H1 (cell line): ENCODE measurements around the gene PASK. TPM values are rescaled to one million over a fixed set of nuclear protein-coding genes. Genes with fewer than 3 reads are reported as not detected.
A peak's percentile ranks its signal among the peaks of the same experiment; 100 is the strongest.

Experiments
- CTCF ChIA-PET: fragments of 300-600 bp; sonication (Branson Sonifier 250); formaldehyde crosslinking; loops from one replicate; lab custom pipeline; 2021; ENCODE audit not compliant: partially characterized antibody; lab: Charles Lee
- POLR2A ChIA-PET: fragments of 300-600 bp; sonication (Branson Sonifier 250); formaldehyde crosslinking; loops from one replicate; lab custom pipeline; 2021; ENCODE audit warnings: inconsistent platforms; ENCODE audit not compliant: partially characterized antibody; lab: Charles Lee
- DNase-seq, 2 experiments: peaks; one replicate each; pipeline versions ENCODE4 v3.0.0 to v3.0.0-alpha.2; 2010 to 2022; ENCODE audit warnings: low spot score in 2 of 2, low read depth in 1 of 2, mixed read lengths in 1 of 2
- FAIRE-seq: peaks from 2 replicates; lab custom pipeline; 2011; peaks lifted over from hg19 to GRCh38; lab: Jason Lieb, UNC
- H2AFZ ChIP-seq: 2 replicates; pipeline ENCODE4 v1.8.1; 2012; ENCODE audit warnings: low read length, inconsistent platforms
- H2AK5ac ChIP-seq: 2 replicates; pipeline ENCODE4 v1.6.1; 2013; ENCODE audit warnings: low read depth, low read length
- H2BK120ac ChIP-seq: replicated peaks from 2 replicates; pipeline ENCODE3; 2013; ENCODE audit warnings: low read depth, low read length, inconsistent platforms
- H2BK12ac ChIP-seq: 2 replicates; pipeline ENCODE4 v1.6.1; 2013; ENCODE audit warnings: low read depth, low read length
- H2BK15ac ChIP-seq: 2 replicates; pipeline ENCODE4 v1.6.1; 2013; ENCODE audit warnings: low read length
- H2BK20ac ChIP-seq: 2 replicates; pipeline ENCODE4 v1.6.1; 2013; ENCODE audit warnings: low read length
- H2BK5ac ChIP-seq: 2 replicates; pipeline ENCODE4 v1.6.1; 2013; ENCODE audit warnings: low read depth, low read length
- H3K14ac ChIP-seq: 2 replicates; pipeline ENCODE4 v1.6.1; 2013; ENCODE audit warnings: inconsistent platforms; ENCODE audit not compliant: insufficient read length
- H3K18ac ChIP-seq: 2 replicates; pipeline ENCODE4 v1.6.1; 2013; ENCODE audit warnings: low read length; ENCODE audit errors: extremely low read depth
- H3K23ac ChIP-seq: 2 replicates; pipeline ENCODE4 v1.6.1; 2013; ENCODE audit warnings: inconsistent platforms; ENCODE audit not compliant: insufficient read length
- H3K23me2 ChIP-seq: 2 replicates; pipeline ENCODE4 v1.6.1; 2013; ENCODE audit warnings: low read depth, low read length
- H3K27ac ChIP-seq: 2 replicates; pipeline ENCODE4 v1.6.1; 2011; ENCODE audit warnings: low read depth, low read length, inconsistent platforms
- H3K27me3 ChIP-seq, 4 experiments: replicated peaks in 1 of 4; 1 replicate in 1 of 4; 2 replicates in 3 of 4; pipeline versions ENCODE4 v1.6.1 to v1.8.1; 2011 to 2013; ENCODE audit warnings: low read length in 3 of 4, mild to moderate bottlenecking in 3 of 4, inconsistent platforms in 2 of 4, mixed read lengths in 2 of 4, moderate library complexity in 1 of 4; ENCODE audit not compliant: control insufficient read depth in 3 of 4, insufficient read depth in 3 of 4; ENCODE audit errors: extremely low read depth in 1 of 4
- H3K36me3 ChIP-seq, 4 experiments: 2 replicates each; pipeline versions ENCODE4 v1.6.1 to v1.8.1; 2011 to 2013; ENCODE audit warnings: mild to moderate bottlenecking in 4 of 4, low read length in 3 of 4, moderate library complexity in 2 of 4, control low read depth in 1 of 4, inconsistent platforms in 1 of 4; ENCODE audit not compliant: insufficient read depth in 4 of 4, control insufficient read depth in 2 of 4
- H3K4ac ChIP-seq: replicated peaks from 2 replicates; pipeline ENCODE3; 2013; ENCODE audit warnings: low read length, low read depth, mixed read lengths, inconsistent platforms; ENCODE audit not compliant: insufficient read length
- H3K4me1 ChIP-seq, 4 experiments: replicated peaks in 1 of 4; 1 replicate in 1 of 4; 2 replicates in 3 of 4; pipeline versions ENCODE4 v1.6.1 to v1.8.1; 2011 to 2013; ENCODE audit warnings: low read length in 3 of 4, inconsistent platforms in 2 of 4, mixed read lengths in 1 of 4; ENCODE audit not compliant: insufficient read depth in 4 of 4, control insufficient read depth in 3 of 4
- H3K4me2 ChIP-seq, 2 experiments: 2 replicates each; pipeline versions ENCODE4 v1.6.1 to v1.8.1; 2011 to 2013; ENCODE audit warnings: low read depth in 2 of 2, low read length in 2 of 2, control low read depth in 1 of 2, inconsistent platforms in 1 of 2, mild to moderate bottlenecking in 1 of 2; ENCODE audit not compliant: insufficient read depth in 1 of 2
- H3K4me3 ChIP-seq, 4 experiments: fragments of 200-600, 300-600 bp in 1 of 4; sonication (generic), shearing (Covaris generic), sonication (Bioruptor Twin) in 1 of 4; 2 replicates each; pipeline versions ENCODE4 v1.5.1 to v1.8.1; 2011 to 2016; ENCODE audit warnings: low read length in 4 of 4, low read depth in 3 of 4, control low read depth in 2 of 4, inconsistent platforms in 2 of 4, mild to moderate bottlenecking in 2 of 4, mixed read lengths in 1 of 4, moderate library complexity in 1 of 4; ENCODE audit not compliant: insufficient read depth in 2 of 4; ENCODE audit errors: extremely low read depth in 1 of 4
- H3K56ac ChIP-seq: replicated peaks from 2 replicates; pipeline ENCODE3; 2013; ENCODE audit warnings: low read depth, mild to moderate bottlenecking, mixed read lengths, low read length, inconsistent platforms; ENCODE audit not compliant: insufficient read length
- H3K79me1 ChIP-seq: 2 replicates; pipeline ENCODE4 v1.6.1; 2013; ENCODE audit warnings: low read depth, low read length, control low read depth
- H3K79me2 ChIP-seq, 2 experiments: 2 replicates each; pipeline versions ENCODE4 v1.6.1 to v1.8.1; 2012 to 2013; ENCODE audit warnings: low read length in 2 of 2, mild to moderate bottlenecking in 2 of 2, inconsistent platforms in 1 of 2; ENCODE audit not compliant: insufficient read depth in 2 of 2, control insufficient read depth in 1 of 2
- H3K9ac ChIP-seq, 4 experiments: replicated peaks in 1 of 4; 1 replicate in 1 of 4; 2 replicates in 3 of 4; pipeline versions ENCODE4 v1.6.1 to v1.8.1; 2011 to 2013; ENCODE audit warnings: low read depth in 3 of 4, low read length in 3 of 4, control low read depth in 2 of 4, mild to moderate bottlenecking in 2 of 4, moderate library complexity in 2 of 4, inconsistent platforms in 1 of 4; ENCODE audit errors: extremely low read depth in 1 of 4
- H3K9me3 ChIP-seq, 2 experiments: 2 replicates each; pipeline versions ENCODE4 v1.6.1 to v1.8.1; 2012 to 2013; ENCODE audit warnings: mild to moderate bottlenecking in 2 of 2, moderate library complexity in 2 of 2, control low read depth in 1 of 2, inconsistent platforms in 1 of 2, low read depth in 1 of 2, low read length in 1 of 2, mixed read lengths in 1 of 2; ENCODE audit not compliant: insufficient read depth in 2 of 2
- H4K20me1 ChIP-seq, 2 experiments: replicated peaks in 1 of 2; 2 replicates each; pipeline versions ENCODE3 to v1.8.1; 2011 to 2013; ENCODE audit warnings: inconsistent platforms in 2 of 2, low read length in 2 of 2, mild to moderate bottlenecking in 1 of 2; ENCODE audit not compliant: insufficient read depth in 2 of 2, control insufficient read depth in 1 of 2
- H4K5ac ChIP-seq: 2 replicates; pipeline ENCODE4 v1.6.1; 2013; ENCODE audit warnings: low read length, low read depth, mixed read lengths, inconsistent platforms; ENCODE audit not compliant: insufficient read length
- H4K8ac ChIP-seq: 2 replicates; pipeline ENCODE4 v1.8.0; 2013; ENCODE audit warnings: mild to moderate bottlenecking, moderate library complexity, low read length, inconsistent platforms; ENCODE audit not compliant: insufficient read depth; ENCODE audit errors: extremely low read depth
- H4K91ac ChIP-seq: replicated peaks from 2 replicates; pipeline ENCODE3; 2013; ENCODE audit warnings: low read length, mixed read lengths, inconsistent platforms; ENCODE audit not compliant: insufficient read length
- CHD1 ChIP-seq: IDR thresholded peaks from 2 replicates; pipeline ENCODE4 v1.6.1; 2012; ENCODE audit warnings: low read depth, low read length, improper control_type of control experiment
- CTCF ChIP-seq, 3 experiments: IDR thresholded peaks; 1 replicate in 2 of 3; 2 replicates in 1 of 3; pipeline versions ENCODE4 v1.5.1 to v1.6.1; 2011; ENCODE audit warnings: low read length in 3 of 3, mild to moderate bottlenecking in 3 of 3, inconsistent platforms in 2 of 3, low read depth in 1 of 3, moderate library complexity in 1 of 3; ENCODE audit not compliant: insufficient read depth in 1 of 3; ENCODE audit errors: control extremely low read depth in 1 of 3
- EGR1 ChIP-seq: IDR thresholded peaks from 2 replicates; pipeline ENCODE4 v1.6.1; 2011; ENCODE audit warnings: low read depth, low read length, borderline replicate concordance
- KDM4A ChIP-seq: IDR thresholded peaks from one replicate; pipeline ENCODE4 v1.7.1; 2012; ENCODE audit warnings: low read depth, mild to moderate bottlenecking, moderate library complexity, low read length, inconsistent platforms; ENCODE audit not compliant: severe bottlenecking
- POU5F1 ChIP-seq: IDR thresholded peaks from 2 replicates; pipeline ENCODE4 v1.6.1; 2011; ENCODE audit warnings: low read depth, mild to moderate bottlenecking, low read length, moderate library complexity
- TCF12 ChIP-seq: IDR thresholded peaks from 2 replicates; pipeline ENCODE4 v1.6.1; 2011; ENCODE audit warnings: low read depth, mild to moderate bottlenecking, low read length
- YY1 ChIP-seq: IDR thresholded peaks from 2 replicates; pipeline ENCODE4 v1.6.1; 2011; ENCODE audit warnings: low read depth, mild to moderate bottlenecking, low read length
- ZNF274 ChIP-seq: IDR thresholded peaks from 2 replicates; pipeline ENCODE4 v1.7.0; 2012; ENCODE audit warnings: low read length, borderline replicate concordance; ENCODE audit errors: extremely low read depth
- WGBS, 2 experiments: shearing (Covaris generic) in 1 of 2; methylation state at CpG; one replicate each; pipeline versions ENCODE4 v1.1.6 to v1.1.7; 2013 to 2015; ENCODE audit warnings: low lambda C conversion rate in 2 of 2, mixed read lengths in 2 of 2, inconsistent platforms in 1 of 2, low coverage in 1 of 2, missing lambda C conversion rate in 1 of 2; ENCODE audit not compliant: insufficient replicate concordance in 2 of 2, insufficient coverage in 1 of 2, insufficient read length in 1 of 2; ENCODE audit errors: extremely low coverage in 1 of 2, missing lambda C conversion rate in 1 of 2; 5-methylcytosine and 5-hydroxymethylcytosine counted together
- polyA plus RNA-seq, 7 experiments: library from polyadenylated mRNA; depleted of rRNA in 3 of 7; stranded (reverse) in 5 of 7; unstranded in 2 of 7; fragments of >200 nt in 5 of 7; fragments of 200-250 nt in 2 of 7; gene quantifications; 1 replicate in 5 of 7; 2 replicates in 1 of 7; 4 replicates in 1 of 7; pipeline versions ENCODE4 v1.2.1 to v1.2.3, GENCODE V29; 2011 to 2013; ENCODE audit warnings: missing spikeins in 2 of 7, mixed read lengths in 2 of 7
- total RNA-seq: library from RNA; stranded (reverse); fragmentation: NEBNext Ultra II Directional; extraction: Animal tissue kit (Norgen Biotek cat#: 25700); gene quantifications from 2 replicates; pipeline ENCODE4 v1.2.1, GENCODE V29; 2021

Gene PASK
- total and polyA plus RNA-seq, 2 of the 8 experiments (the other 6 are each of a cell fraction or from before 2014, with no cell fraction given): 20.5 to 66.1 TPM

- Histone ChIP-seq H3K23me2 (peaks cover 6% of the 10 kb centered on the region; the same call in 1 of the 2 replicates), H3K79me1 (peaks cover 6% of the 10 kb centered on the region), H3K36me3 (peaks cover 0 to 2% (median 0%) of the 10 kb centered on the region in 4 experiments; a peak in 1 of 8 replicates), H3K9me3 (no peaks in the 10 kb centered on the region), H3K27ac (no peak within 1 kb of the TSS; the same call in 1 of the 2 replicates), H3K18ac (no peak within 1 kb of the TSS), H3K4ac (peak within 1 kb of the TSS; percentile 23), H3K56ac (no peak within 1 kb of the TSS), H2BK120ac (no peak within 1 kb of the TSS), H4K20me1 (peaks cover 1 to 11% of the 10 kb centered on the region in 2 experiments), H3K79me2 (peaks cover 0 to 32% of the 10 kb centered on the region in 2 experiments; a peak in 2 of 4 replicates), H3K9ac (peak within 1 kb of the TSS; percentile 59 to 76 (median 64)), H4K91ac (no peak within 1 kb of the TSS), H3K23ac (no peak within 1 kb of the TSS), H4K5ac (peak within 1 kb of the TSS; percentile 10), H3K4me2 (peak within 1 kb of the TSS; percentile 71 to 98), H2BK5ac (no peak within 1 kb of the TSS), H2BK20ac (no peak within 1 kb of the TSS), H3K14ac (no peak within 1 kb of the TSS), H3K27me3 (0 out of 7 replicates have a peak, but pooled peaks cover 0 to 3% (median 2%) of the 10 kb centered on the region in 4 experiments), H4K8ac (peak within 1 kb of the TSS; percentile 92; the same call in 1 of the 2 replicates), H2AK5ac (no peak within 1 kb of the TSS), H2AFZ (peak within 1 kb of the TSS; percentile 77; the same call in 1 of the 2 replicates), H2BK15ac (no peak within 1 kb of the TSS), H2BK12ac (peak within 1 kb of the TSS; percentile 60; the same call in 1 of the 2 replicates), H3K4me1 (peaks cover 0 to 11% (median 7%) of the 10 kb centered on the region in 4 experiments; a peak in 6 of 7 replicates), H3K4me3 (peak within 1 kb of the TSS; percentile 71 to 83 (median 79))
- 1% methylated on average over 61 of the region's 73 CpGs; no CpG with 5 or more reads in 1 of the 2 experiments for WGBS, 2 experiments
- ChIA-PET CTCF (interaction anchor here (0.8 to 3.2 kb wide), 6 partner anchors 8 to 316 kb away, joined by 3 to 15 read pairs (median 4); no protein-coding TSS in a partner anchor), POLR2A (interaction anchor here (0.8 to 2.2 kb wide), 11 partner anchors 13 to 487 kb away, joined by 3 to 10 read pairs (median 3); partner anchors contain the start of genes ATG4B, MTERF4 and THAP4)
- DNase-seq (peak; percentile 87 to 88), FAIRE-seq (no peak)
- TF ChIP-seq POU5F1: no peak
- peak in 1 of 3 experiments; percentile 6; a peak in 1 of 4 replicates for TF ChIP-seq CTCF (IDR thresholded peaks at IDR 0.05; ENCODE audit: control extremely low read depth in 1 of 3, insufficient read depth in 1 of 3, low read depth in 1 of 3, low read length in 3 of 3)
- peak; percentile 39 for TF ChIP-seq KDM4A
- TF ChIP-seq TCF12: no peak
- TF ChIP-seq CHD1: no peak
- no peak for TF ChIP-seq EGR1
- no peak for TF ChIP-seq ZNF274
- peak; percentile 97 for TF ChIP-seq YY1
These were observed 820 bp upstream of the PASK start, which contains the start of gene PPP1R7 for GRCh38 chr2:241149925-241150659. Gene PPP1R7, plus strand, starts transcription at chr2:241150467. Its CDS starts 29 bp downstream, at chr2:241150496.
